ENCODE results near the gene NCBP2.

NCBP2 gene

DNA sequence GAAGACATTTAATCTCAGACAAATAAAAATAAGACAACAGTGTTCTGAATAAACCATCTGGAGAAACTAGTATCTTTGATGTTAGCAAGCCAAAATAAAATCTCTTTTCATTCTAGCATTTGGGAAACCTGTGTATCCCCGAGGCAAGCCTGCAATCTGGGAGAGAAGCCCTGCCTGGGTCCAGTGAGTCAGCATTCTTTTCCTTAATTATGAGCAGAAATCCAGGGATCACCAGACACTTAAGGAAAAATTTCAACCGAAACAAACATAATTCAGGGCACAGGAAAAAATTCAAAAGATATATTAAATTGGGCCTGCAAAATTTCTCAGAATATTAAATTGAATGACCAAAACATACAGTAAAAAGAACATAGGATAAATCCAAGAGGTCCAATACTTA, 4.2 kb downstream of the NCBP2 start:
- TF ChIP-seq SIN3A (IDR thresholded peaks at IDR 0.05; ENCODE audit: borderline replicate concordance, insufficient read depth, low read length) (no peak), TAF1 (IDR thresholded peaks at IDR 0.05; ENCODE audit: borderline replicate concordance, insufficient read depth, low read length) (no peak), POLR2AphosphoS5 (IDR thresholded peaks at IDR 0.05; ENCODE audit: low read depth, low read length) (no peak), FOXP2 (optimal IDR thresholded peaks at IDR 0.05; ENCODE audit: borderline replicate concordance, extremely low read depth, extremely low read length, insufficient read depth) (no peak)
- TF ChIP-seq, protein P1, sequence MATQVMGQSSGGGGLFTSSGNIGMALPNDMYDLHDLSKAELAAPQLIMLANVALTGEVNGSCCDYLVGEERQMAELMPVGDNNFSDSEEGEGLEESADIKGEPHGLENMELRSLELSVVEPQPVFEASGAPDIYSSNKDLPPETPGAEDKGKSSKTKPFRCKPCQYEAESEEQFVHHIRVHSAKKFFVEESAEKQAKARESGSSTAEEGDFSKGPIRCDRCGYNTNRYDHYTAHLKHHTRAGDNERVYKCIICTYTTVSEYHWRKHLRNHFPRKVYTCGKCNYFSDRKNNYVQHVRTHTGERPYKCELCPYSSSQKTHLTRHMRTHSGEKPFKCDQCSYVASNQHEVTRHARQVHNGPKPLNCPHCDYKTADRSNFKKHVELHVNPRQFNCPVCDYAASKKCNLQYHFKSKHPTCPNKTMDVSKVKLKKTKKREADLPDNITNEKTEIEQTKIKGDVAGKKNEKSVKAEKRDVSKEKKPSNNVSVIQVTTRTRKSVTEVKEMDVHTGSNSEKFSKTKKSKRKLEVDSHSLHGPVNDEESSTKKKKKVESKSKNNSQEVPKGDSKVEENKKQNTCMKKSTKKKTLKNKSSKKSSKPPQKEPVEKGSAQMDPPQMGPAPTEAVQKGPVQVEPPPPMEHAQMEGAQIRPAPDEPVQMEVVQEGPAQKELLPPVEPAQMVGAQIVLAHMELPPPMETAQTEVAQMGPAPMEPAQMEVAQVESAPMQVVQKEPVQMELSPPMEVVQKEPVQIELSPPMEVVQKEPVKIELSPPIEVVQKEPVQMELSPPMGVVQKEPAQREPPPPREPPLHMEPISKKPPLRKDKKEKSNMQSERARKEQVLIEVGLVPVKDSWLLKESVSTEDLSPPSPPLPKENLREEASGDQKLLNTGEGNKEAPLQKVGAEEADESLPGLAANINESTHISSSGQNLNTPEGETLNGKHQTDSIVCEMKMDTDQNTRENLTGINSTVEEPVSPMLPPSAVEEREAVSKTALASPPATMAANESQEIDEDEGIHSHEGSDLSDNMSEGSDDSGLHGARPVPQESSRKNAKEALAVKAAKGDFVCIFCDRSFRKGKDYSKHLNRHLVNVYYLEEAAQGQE (IDR thresholded peaks at IDR 0.05; ENCODE audit: insufficient read depth in 1 of 2, low read depth in 2 of 2, low read length in 2 of 2): no peak

DNA sequence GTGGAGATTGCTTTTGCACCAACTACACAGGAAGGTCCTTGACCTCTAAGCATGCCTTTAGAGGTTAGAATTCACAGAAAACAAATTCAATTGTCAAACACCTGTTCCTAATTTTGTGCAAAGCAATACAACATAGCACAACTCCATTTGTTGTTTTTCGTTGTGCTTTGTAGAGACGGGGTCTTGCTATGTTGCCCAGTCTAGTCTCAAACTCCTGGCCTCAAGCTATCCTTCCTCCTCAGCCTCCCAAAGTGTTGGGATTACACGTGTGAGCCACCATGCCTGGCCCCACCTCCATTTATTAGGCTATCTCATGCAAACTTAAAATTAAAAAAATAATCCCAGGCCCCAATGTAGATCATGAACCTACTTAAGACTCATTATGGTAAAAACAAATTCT, 6.0 kb downstream of the NCBP2 start:
- no peak for TF ChIP-seq TAF1 (IDR thresholded peaks at IDR 0.05; ENCODE audit: borderline replicate concordance, insufficient read depth, low read length)
- TF ChIP-seq, protein P1 (IDR thresholded peaks at IDR 0.05; ENCODE audit: insufficient read depth in 1 of 2, low read depth in 2 of 2, low read length in 2 of 2): no peak

DNA sequence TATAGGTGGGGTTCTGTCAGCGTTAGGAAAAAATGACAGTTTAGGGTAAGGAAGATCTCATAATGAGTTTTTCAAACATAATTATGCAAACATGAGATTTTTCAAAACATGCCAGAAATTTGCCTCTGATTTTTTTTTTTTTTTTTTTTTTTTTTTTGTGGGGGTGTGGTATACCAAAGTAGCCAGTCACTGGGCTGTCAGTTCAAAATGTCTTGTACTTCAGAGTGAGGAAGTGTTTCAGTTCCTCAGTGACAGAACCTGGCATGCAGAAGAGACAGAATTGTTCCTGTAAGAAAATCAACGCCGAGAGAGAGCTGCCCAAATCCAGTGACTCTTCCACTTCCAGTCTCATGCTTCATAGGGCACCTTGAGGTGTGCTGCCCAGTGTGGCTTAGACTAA, 9.7 kb downstream of the NCBP2 start:
- TF ChIP-seq FOXP2 (optimal IDR thresholded peaks at IDR 0.05; ENCODE audit: borderline replicate concordance, extremely low read depth, extremely low read length, insufficient read depth) (no peak), POLR2AphosphoS5 (IDR thresholded peaks at IDR 0.05; ENCODE audit: low read depth, low read length) (no peak), SIN3A (IDR thresholded peaks at IDR 0.05; ENCODE audit: borderline replicate concordance, insufficient read depth, low read length) (no peak), TAF1 (IDR thresholded peaks at IDR 0.05; ENCODE audit: borderline replicate concordance, insufficient read depth, low read length) (no peak)
- TF ChIP-seq, protein P1 (IDR thresholded peaks at IDR 0.05; ENCODE audit: insufficient read depth in 1 of 2, low read depth in 2 of 2, low read length in 2 of 2): no peak

DNA sequence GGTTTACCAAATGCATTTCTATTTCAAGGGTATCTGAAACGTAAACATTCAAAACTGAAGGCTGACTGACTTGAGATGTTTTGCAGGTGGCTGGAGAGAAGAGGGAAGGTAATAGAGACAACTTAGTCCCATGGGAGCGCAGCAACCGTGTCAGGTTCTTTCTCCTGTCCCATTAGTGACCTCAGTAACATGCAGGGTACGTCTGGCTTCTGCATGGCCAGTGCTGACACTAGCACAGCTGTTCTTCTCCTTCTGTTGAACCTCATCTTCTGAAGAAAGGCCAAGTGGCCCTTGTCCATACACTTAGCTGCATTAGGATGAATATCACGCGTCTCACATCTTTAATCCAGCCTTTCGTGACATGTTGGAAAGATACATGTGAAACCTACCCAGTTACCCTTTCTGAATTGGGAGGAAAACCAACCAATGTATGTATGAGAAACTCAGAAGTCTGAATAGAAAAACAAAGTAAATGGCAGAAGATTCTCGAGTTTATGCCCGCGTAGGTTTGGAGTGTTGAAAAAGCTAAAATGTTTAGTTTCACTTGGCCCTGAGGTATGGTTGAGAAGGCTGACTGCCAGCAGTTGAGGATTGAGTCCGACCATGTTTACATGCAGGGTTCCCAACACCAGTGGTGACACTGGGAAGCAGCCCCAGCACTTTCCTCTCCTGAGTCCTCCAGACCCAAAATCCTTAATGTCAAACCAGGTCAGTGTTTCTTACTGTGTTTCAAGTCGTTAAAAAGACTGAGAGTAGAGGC, 10.3 kb downstream of the NCBP2 start:
- no peak for TF ChIP-seq POLR2AphosphoS5 (IDR thresholded peaks at IDR 0.05; ENCODE audit: low read depth, low read length)
- no peak for TF ChIP-seq TAF1 (IDR thresholded peaks at IDR 0.05; ENCODE audit: borderline replicate concordance, insufficient read depth, low read length)
- TF ChIP-seq, protein P1 (IDR thresholded peaks at IDR 0.05; ENCODE audit: insufficient read depth in 1 of 2, low read depth in 2 of 2, low read length in 2 of 2): no peak
- TF ChIP-seq FOXP2 (optimal IDR thresholded peaks at IDR 0.05; ENCODE audit: borderline replicate concordance, extremely low read depth, extremely low read length, insufficient read depth): no peak
- TF ChIP-seq SIN3A (IDR thresholded peaks at IDR 0.05; ENCODE audit: borderline replicate concordance, insufficient read depth, low read length): no peak

DNA sequence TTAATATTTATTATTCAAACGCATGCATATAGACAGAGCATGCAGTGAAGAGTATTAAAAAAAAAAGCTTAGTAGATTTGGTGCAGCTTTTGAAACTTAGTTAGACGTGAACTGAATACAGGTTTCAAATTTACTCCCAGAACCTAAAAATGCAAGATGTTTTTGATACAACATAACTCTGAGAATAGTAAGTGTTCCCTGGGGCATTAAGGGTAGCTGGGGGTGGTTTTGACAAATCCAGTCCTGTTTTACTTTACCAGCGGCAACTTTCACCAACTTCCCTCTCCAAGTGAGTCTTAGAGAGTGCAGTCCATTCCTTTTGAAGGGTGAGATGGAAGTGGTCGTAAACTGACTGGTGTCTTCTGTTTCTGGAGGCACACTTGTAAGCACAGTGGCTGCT, 11.2 kb downstream of the NCBP2 start:
- TF ChIP-seq TAF1 (IDR thresholded peaks at IDR 0.05; ENCODE audit: borderline replicate concordance, insufficient read depth, low read length) (no peak), SIN3A (IDR thresholded peaks at IDR 0.05; ENCODE audit: borderline replicate concordance, insufficient read depth, low read length) (no peak), POLR2AphosphoS5 (IDR thresholded peaks at IDR 0.05; ENCODE audit: low read depth, low read length) (no peak), FOXP2 (optimal IDR thresholded peaks at IDR 0.05; ENCODE audit: borderline replicate concordance, extremely low read depth, extremely low read length, insufficient read depth) (no peak)
- TF ChIP-seq, protein P1 (IDR thresholded peaks at IDR 0.05; ENCODE audit: insufficient read depth in 1 of 2, low read depth in 2 of 2, low read length in 2 of 2): no peak
